Measurements from ENCODE around the gene NFIX. TPM values are rescaled to one million over a fixed set of nuclear protein-coding genes. Genes with fewer than 3 reads are reported as not detected.
"Not testable (repeated sequence)": the region's sequence is repeated elsewhere in the genome, so short reads cannot be mapped to it uniquely, and the experiment has no call there.

Gene NFIX
- total RNA-seq, 1 donor from 2014 or later: 123 TPM

- intact Hi-C loops (cut with DNase I): loop anchor here (5.0 kb wide), 1 partner anchor 69 kb away; the partner anchor contains the start of gene KLF1
- peak; percentile 90 for DNase-seq (ENCODE audit: low spot score)
These were observed 38.6 kb upstream of the NFIX start, which contains the start of gene GADD45GIP1 for GRCh38 chr19:12956446-12957388. TSS of gene GADD45GIP1 (minus strand) at chr19:12957223. CDS start at chr19:12957212, 11 bp downstream.

- intact Hi-C loops (cut with DNase I): loop anchor here (5.0 kb wide), 1 partner anchor 70 kb away; the partner anchor contains the start of gene KLF1
These were observed 37.8 kb upstream of the NFIX start for GRCh38 chr19:12957389-12957952.

GRCh38 chr19:12959481-12959880, 35.8 kb upstream of the NFIX start:
- intact Hi-C loops (cut with DNase I): loop anchor here (5.0 kb wide), 1 partner anchor 72 kb away; the partner anchor contains the start of gene KLF1

More at GRCh38 chr19:12957389-12957952, 37.8 kb upstream of the NFIX start:
- DNase-seq (ENCODE audit: low spot score): not testable (repeated sequence)

GRCh38 chr19:12965017-12965811, 30.1 kb upstream of the NFIX start:
- intact Hi-C loops (cut with DNase I): no loop called here
- DNase-seq (ENCODE audit: low spot score): peak; percentile 92

More at GRCh38 chr19:12959481-12959880, 35.8 kb upstream of the NFIX start:
- no peak for DNase-seq (ENCODE audit: low spot score)

- intact Hi-C loops (cut with DNase I): no loop called here
- no peak for DNase-seq (ENCODE audit: low spot score)
These were observed 29.5 kb upstream of the NFIX start for GRCh38 chr19:12965812-12966135.

- DNase-seq (ENCODE audit: low spot score): no peak
- intact Hi-C loops (cut with DNase I): no loop called here
These were observed 27.4 kb upstream of the NFIX start for GRCh38 chr19:12967907-12968306.

GRCh38 chr19:12969292-12969988, 25.8 kb upstream of the NFIX start, which contains the start of gene DAND5:
TSS of gene DAND5 (plus strand) at chr19:12969576. CDS start at chr19:12969661, 85 bp downstream.
- peak; percentile 85 for DNase-seq (ENCODE audit: low spot score)
- intact Hi-C loops (cut with DNase I): no loop called here

GRCh38 chr19:12970070-12970820, 25.0 kb upstream of the NFIX start:
- intact Hi-C loops (cut with DNase I): loop anchor here (10.0 kb wide), 1 partner anchor 615 kb away; no protein-coding TSS in a partner anchor
- no peak for DNase-seq (ENCODE audit: low spot score)

GRCh38 chr19:12973236-12973635, 22.0 kb upstream of the NFIX start:
- DNase-seq (ENCODE audit: low spot score): no peak
- intact Hi-C loops (cut with DNase I): loop anchor here (10.0 kb wide), 1 partner anchor 612 kb away; no protein-coding TSS in a partner anchor

GRCh38 chr19:12974301-12975220, 20.7 kb upstream of the NFIX start:
- intact Hi-C loops (cut with DNase I): loop anchor here (10.0 kb wide), 1 partner anchor 610 kb away; no protein-coding TSS in a partner anchor
- no peak for DNase-seq (ENCODE audit: low spot score)

GRCh38 chr19:12975221-12975741, 20.0 kb upstream of the NFIX start:
- DNase-seq (ENCODE audit: low spot score): no peak
- intact Hi-C loops (cut with DNase I): loop anchor here (10.0 kb wide), 1 partner anchor 610 kb away; no protein-coding TSS in a partner anchor

- DNase-seq (ENCODE audit: low spot score): not testable (repeated sequence)
- intact Hi-C loops (cut with DNase I): loop anchor here (10.0 kb wide), 1 partner anchor 609 kb away; no protein-coding TSS in a partner anchor
These were observed 19.2 kb upstream of the NFIX start for GRCh38 chr19:12976109-12976508.

- DNase-seq (ENCODE audit: low spot score): no peak
- intact Hi-C loops (cut with DNase I): loop anchor here (2.0 to 10.0 kb wide), 3 partner anchors 172 to 605 kb away; partner anchors contain the start of genes IER2 and STX10
These were observed 15.3 kb upstream of the NFIX start for GRCh38 chr19:12979974-12980373.

GRCh38 chr19:12982648-12983047, 12.6 kb upstream of the NFIX start:
- intact Hi-C loops (cut with DNase I): loop anchor here (1.0 to 5.0 kb wide), 2 partner anchors 79 to 170 kb away; partner anchors contain the start of genes IER2 and STX10
- DNase-seq (ENCODE audit: low spot score): no peak

GRCh38 chr19:12983091-12983490, 12.2 kb upstream of the NFIX start:
- DNase-seq (ENCODE audit: low spot score): no peak

GRCh38 chr19:12983542-12984142, 11.6 kb upstream of the NFIX start:
- intact Hi-C loops (cut with DNase I): loop anchor here (2.0 to 5.0 kb wide), 2 partner anchors 109 to 169 kb away; partner anchors contain the start of genes IER2 and STX10
- DNase-seq (ENCODE audit: low spot score): peak; percentile 90

More at GRCh38 chr19:12983091-12983490, 12.2 kb upstream of the NFIX start:
- intact Hi-C loops (cut with DNase I): loop anchor here (5.0 kb wide), 1 partner anchor 169 kb away; the partner anchor contains the start of genes IER2 and STX10

Measured in cardiac septum (tissue), 1 donor.